ENCODE measurements around the gene UNC45A. TPM values are rescaled to one million over a fixed set of nuclear protein-coding genes. Genes with fewer than 3 reads are reported as not detected.

UNC45A gene
- total and polyA plus RNA-seq, 2 experiments from 2014 or later = 55.2 to 55.3 TPM

- Histone ChIP-seq H3K4me2 (no peak overlapping the region), H3K36me3 (replicated peaks; ENCODE audit: insufficient read depth, low read depth) (no peaks in the 10 kb centered on the region), H3K27me3 (no peaks in the 10 kb centered on the region), H3K4me1 (ENCODE audit: insufficient read depth) (no peaks in the 10 kb centered on the region), H3K27ac (no peak overlapping the region), H3K4me3 (no peak overlapping the region), H4K20me1 (ENCODE audit: insufficient read depth, poor library complexity, severe bottlenecking) (no peaks in the 10 kb centered on the region), H2AFZ (no peak overlapping the region), H3K9me3 (ENCODE audit: low read depth) (no peaks in the 10 kb centered on the region), H3K79me2 (no peaks in the 10 kb centered on the region), H3K9me2 (replicated peaks; ENCODE audit: insufficient read depth) (no peaks in the 10 kb centered on the region)
- DNase-seq (ENCODE audit: low spot score) = no peak
- TF ChIP-seq EZH2phosphoT487 (IDR thresholded peaks at IDR 0.05; ENCODE audit: low read depth, severe bottlenecking, unreplicated experiment) (no peak), EZH2 (IDR thresholded peaks at IDR 0.05; ENCODE audit: borderline replicate concordance) (no peak), CTCF (IDR thresholded peaks at IDR 0.05; ENCODE audit: poor library complexity) (no peak)
- 92% methylated on average over 18 of the region's 18 CpGs for WGBS (ENCODE audit: low lambda C conversion rate, missing lambda C conversion rate)
These were observed 12.7 kb downstream of the UNC45A start for GRCh38 chr15:90947577-90948357.

- 96% methylated on average over 8 of the region's 8 CpGs for WGBS (ENCODE audit: low lambda C conversion rate, missing lambda C conversion rate)
- Histone ChIP-seq H3K4me3 (no peak overlapping the region), H3K36me3 (replicated peaks; ENCODE audit: insufficient read depth, low read depth) (no peaks in the 10 kb centered on the region), H3K27me3 (no peaks in the 10 kb centered on the region), H4K20me1 (ENCODE audit: insufficient read depth, poor library complexity, severe bottlenecking) (no peaks in the 10 kb centered on the region), H3K9me2 (replicated peaks; ENCODE audit: insufficient read depth) (no peaks in the 10 kb centered on the region), H3K79me2 (no peaks in the 10 kb centered on the region), H2AFZ (no peak overlapping the region), H3K27ac (no peak overlapping the region), H3K4me1 (ENCODE audit: insufficient read depth) (no peaks in the 10 kb centered on the region), H3K9me3 (ENCODE audit: low read depth) (no peaks in the 10 kb centered on the region), H3K4me2 (no peak overlapping the region)
- TF ChIP-seq CTCF (IDR thresholded peaks at IDR 0.05; ENCODE audit: poor library complexity) (no peak), EZH2phosphoT487 (IDR thresholded peaks at IDR 0.05; ENCODE audit: low read depth, severe bottlenecking, unreplicated experiment) (no peak), EZH2 (IDR thresholded peaks at IDR 0.05; ENCODE audit: borderline replicate concordance) (no peak)
- DNase-seq (ENCODE audit: low spot score) = no peak
These were observed 13.4 kb downstream of the UNC45A start for GRCh38 chr15:90948506-90948905.

GRCh38 chr15:90949979-90950675 is 15.0 kb downstream of the UNC45A start:
- H3K4me3 ChIP-seq = no peak overlapping the region
- no peaks in the 10 kb centered on the region for H3K79me2 ChIP-seq
- H3K27me3 ChIP-seq = no peaks in the 10 kb centered on the region
- H3K36me3 ChIP-seq (replicated peaks; ENCODE audit: insufficient read depth, low read depth) = no peaks in the 10 kb centered on the region
- no peaks in the 10 kb centered on the region for H3K9me3 ChIP-seq (ENCODE audit: low read depth)
- H3K9me2 ChIP-seq (replicated peaks; ENCODE audit: insufficient read depth) = no peaks in the 10 kb centered on the region
- H4K20me1 ChIP-seq (ENCODE audit: insufficient read depth, poor library complexity, severe bottlenecking) = no peaks in the 10 kb centered on the region
- H3K27ac ChIP-seq = no peak overlapping the region
- WGBS (ENCODE audit: low lambda C conversion rate, missing lambda C conversion rate) = 94% methylated on average over 22 of the region's 23 CpGs
- H2AFZ ChIP-seq = no peak overlapping the region
- no peak overlapping the region for H3K4me2 ChIP-seq
- H3K4me1 ChIP-seq (ENCODE audit: insufficient read depth) = no peaks in the 10 kb centered on the region
- no peak for DNase-seq (ENCODE audit: low spot score)
- no peak for TF ChIP-seq CTCF (IDR thresholded peaks at IDR 0.05; ENCODE audit: poor library complexity)
- no peak for TF ChIP-seq EZH2phosphoT487 (IDR thresholded peaks at IDR 0.05; ENCODE audit: low read depth, severe bottlenecking, unreplicated experiment)
- no peak for TF ChIP-seq EZH2 (IDR thresholded peaks at IDR 0.05; ENCODE audit: borderline replicate concordance)
